HT-29 (cell line): ENCODE results near the gene FNDC10. TPM values are rescaled to one million over a fixed set of nuclear protein-coding genes. Genes with fewer than 3 reads are reported as not detected.
A peak's percentile ranks its signal among the peaks of the same experiment; 100 is the strongest.
"Not testable (repeated sequence)": the region's sequence is repeated elsewhere in the genome, so short reads cannot be mapped to it uniquely, and the experiment has no call there.

Experiments
- DNase-seq: peaks from one replicate; pipeline ENCODE4 v3.0.0-alpha.2; 2015; ENCODE audit warnings: low spot score
- total RNA-seq: library from RNA; depleted of rRNA; stranded (reverse); fragments of >200 nt; shearing (Covaris generic); gene quantifications from 2 replicates; pipeline ENCODE4 v1.2.3, GENCODE V29; 2014

The FNDC10 gene
- total RNA-seq, 1 experiment from 2014 or later, result not detected

DNA sequence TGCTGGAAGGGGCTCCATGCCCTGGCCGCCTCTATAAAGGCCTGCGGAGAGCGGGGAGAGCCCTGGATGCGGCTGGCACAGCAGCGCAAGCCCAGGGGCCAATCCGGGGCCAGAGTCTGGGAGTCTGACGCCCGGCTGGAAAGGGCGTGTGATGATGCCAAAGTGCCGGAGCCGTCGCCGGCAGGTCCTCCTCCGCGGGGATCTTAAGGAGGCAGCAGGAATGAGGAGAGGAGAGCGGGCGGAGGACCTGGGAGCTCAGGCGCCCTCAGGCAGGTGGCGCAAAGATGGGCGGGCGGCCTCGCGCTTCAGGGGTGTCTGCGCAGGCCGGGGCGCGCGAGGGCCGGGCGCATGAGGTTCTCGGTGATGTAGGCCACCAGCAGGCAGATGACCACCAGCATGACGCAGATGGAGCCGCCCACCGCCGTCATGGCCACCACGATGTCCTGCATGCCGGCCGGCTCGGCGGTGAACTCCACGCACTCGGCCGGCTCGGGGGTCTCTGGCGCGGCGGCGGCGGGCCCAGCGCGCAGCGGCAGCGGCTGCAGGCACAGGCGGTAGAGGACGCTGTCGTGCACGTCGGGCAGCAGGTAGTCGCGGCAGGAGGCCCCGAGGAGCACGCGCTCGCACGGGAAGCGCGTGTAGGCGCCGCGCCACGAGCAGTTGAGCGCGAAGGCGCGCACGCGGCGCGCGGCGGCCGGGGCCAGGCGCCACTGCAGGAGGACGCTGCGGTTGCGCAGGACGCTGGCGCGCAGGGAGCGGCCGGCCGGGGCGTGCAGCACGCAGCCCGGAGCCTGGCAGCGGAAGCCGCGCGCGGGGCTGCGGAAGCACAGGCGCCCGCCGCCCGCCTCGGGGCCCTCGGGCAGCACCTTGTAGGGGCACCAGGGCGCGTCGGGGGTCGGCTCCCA is 653 bp downstream of the FNDC10 start:
- DNase-seq, result no peak

DNA sequence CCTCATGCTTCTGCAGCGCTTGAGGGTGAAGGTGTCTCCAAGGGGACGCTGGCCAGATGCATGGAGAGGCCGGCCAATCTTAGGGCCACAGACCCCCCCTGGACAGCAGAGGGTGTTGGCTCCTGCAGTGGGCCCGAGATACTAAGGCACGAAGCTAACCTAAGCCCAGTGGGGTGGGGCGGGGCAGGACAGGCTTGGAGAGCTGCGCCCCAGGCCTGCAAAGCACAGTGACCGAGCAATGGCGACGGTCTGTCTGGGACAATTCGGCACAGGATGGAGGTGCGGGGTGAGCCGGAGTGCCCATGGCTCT is 1.3 kb downstream of the FNDC10 start:
- DNase-seq, result no peak

DNA sequence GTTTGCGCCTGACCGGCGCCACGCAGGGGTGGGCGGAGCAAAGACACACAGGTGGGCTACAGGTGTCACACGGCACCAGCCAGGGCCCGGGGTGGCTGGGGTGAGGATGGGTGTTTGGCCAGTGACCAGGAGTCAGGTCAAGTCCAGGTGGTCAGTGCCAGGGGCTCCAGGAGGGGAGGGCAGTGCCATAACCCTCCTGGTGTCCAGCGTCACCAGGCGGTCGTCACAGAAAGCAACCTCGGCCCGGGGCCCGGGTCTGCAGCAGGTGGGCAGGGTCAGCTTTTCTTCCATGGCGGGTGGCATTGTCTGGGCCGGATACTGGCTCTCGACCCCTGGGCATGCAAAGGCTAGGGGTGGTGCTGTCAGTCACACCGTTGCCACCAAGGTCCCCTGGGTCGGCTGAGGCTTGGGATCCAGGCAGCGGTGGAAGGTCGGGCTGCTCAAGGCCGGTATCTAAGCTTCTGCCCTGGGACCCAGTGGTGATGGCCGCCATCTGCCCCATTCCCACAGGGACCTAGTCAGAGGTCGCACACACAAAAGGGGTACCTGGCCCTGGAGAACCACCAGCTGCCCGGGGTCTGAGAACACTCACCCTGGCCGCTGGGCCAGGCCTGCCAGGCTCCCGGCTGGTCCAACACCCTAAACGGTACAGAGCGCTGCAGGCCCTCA is 1.8 kb downstream of the FNDC10 start:
- DNase-seq, result no peak

DNA sequence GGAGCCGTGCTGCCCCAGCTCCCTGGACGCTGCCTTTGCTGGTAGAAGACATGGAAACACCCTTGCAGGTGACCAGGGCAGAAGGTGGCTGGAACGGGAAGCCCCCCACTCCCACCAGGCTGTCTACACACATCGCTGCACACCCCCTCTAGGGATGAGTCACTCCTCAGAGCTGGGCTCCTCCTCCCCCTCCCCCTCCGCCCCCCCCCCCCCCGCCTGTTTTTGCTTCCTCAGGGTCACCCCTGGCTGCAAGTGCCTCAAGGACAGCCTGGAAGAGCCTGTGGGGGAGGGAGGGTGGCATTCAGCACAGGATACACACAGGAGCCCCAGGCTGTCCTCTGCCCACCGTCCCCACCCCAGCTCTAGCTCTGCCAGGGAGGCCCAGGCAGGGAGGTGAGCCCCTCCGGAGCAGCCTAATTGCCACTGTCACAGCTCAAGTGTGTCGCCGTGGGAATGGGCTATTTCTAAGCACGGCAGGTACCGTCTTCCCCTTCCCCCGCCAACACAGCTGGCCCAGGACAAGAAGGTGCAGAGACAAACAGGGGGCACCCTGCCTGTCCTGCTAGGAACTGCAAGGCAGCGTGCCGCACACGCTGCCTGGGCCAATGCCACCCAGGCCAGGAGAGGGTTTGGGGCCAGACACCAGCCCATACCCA is 2.5 kb downstream of the FNDC10 start:
- DNase-seq, result peak; percentile 41

DNA sequence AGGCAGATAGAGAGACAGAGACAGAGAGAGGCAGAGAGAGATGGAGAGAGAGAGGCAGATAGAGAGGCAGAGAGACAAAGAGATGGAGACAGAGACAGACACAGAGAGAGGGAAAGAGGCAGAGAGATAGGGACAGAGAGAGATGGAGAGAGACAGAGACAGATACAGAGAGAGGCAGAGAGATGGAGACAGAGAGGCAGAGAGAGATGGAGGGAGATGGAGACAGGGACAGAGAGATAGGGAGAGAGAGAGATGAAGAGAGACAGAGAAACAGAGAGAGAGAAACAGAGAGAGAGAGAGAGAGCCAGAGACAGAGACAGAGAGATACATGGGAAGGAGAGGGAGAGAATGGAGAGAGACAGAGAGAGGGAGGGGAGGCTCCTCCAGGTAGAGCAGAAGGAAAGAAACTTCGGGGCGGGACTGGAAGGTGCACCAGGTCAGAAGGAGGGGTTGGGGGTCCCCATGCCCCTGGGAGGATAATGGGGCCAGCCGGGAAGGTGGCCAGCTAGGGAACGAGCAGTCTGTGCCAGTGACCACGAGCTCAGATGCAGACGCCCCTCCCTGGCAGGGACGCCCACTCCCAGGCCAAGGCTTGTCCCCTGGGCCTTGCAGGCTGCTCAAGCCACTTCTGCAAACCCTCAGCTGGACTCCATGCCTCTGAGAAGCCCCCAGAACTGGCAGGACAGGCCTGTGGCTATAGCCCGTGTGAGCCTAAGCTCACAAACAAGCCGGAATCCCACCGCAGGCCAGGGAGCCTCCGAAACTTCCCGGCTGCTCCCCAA is 3.3 kb downstream of the FNDC10 start:
- no peak for DNase-seq

DNA sequence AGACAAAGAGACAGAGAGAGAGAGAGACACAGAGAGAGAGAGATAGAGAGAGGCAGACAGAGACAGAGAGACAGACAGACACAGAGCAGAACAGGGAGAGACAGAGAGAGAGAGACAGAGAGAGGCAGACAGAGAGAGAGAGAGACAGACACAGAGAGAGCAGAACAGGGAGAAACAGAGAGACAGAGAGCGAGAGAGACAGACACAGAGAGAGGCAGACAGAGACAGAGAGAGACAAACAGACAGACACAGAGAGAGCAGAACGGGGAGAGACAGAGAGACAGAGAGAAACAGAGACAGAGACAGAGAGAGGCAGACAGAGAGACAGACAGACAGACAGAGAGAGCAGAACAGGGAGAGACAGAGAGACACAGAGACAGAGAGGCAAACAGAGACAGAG is 4.6 kb downstream of the FNDC10 start:
- not testable (repeated sequence) for DNase-seq

DNA sequence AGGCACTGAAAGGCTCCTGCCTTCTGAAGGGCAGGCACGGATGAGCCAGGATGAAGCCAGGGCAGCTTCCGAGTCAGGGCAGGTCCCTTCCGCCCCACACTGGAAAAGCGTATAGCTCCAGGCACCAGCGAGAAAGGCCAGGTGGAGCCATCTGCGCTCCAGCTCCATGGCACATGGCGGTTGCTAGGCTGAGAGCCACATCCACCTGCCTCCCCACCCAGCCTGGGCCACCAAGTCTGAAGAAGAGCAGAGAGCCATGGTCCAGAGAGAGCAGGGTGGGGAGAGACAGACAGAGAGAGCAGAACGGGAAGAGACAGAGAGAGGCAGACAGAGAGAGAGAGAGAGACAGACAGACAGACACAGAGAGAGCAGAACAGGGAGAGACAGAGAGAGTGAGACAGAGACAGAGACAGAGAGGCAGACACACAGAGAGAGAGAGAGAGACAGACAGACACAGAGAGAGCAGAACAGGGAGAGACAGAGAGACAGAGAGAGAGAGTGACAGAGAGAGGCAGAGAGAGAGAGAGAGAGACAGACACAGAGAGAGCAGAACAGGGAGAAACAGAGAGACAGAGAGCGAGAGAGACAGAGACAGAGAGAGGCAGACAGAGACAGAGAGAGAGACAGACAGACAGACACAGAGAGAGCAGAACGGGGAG is 5.2 kb downstream of the FNDC10 start:
- peak; percentile 42 for DNase-seq

DNA sequence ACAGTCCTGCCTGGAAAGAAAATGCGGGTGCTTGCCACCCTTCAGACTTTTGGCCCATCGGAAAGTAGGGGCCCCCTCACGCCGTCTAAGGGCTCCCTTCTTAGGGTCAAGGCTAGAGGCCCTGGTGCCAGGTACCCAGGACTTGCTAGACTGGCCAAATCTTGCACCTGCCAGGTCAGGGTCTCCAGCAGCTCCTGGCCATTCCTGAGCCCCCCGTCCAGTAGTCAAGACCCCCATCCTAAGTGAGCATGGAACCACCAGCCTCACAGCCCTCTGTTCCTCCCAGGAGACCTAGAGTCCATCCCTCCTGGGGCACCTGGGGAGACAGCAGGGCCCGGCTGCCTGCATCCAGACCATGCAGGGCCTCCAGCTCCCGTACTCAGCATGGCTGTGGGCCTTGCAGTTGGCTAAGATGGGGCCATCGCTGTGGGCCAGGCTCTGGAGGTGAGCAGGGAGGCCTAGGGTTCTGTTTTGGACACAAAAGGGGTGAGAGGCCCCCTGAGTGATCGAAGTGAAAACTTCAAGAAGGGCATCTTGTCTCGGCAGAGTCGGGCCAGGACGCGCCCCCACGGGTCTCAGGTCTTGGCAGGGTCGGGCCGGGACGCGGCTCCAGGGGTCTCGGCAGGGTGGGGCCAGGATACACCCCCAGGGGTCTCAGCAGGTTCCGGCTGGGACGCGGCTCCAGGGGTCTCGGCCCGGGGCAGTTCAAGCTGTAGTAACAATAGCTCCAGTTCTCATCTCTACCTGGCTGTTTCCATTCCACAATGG is 5.9 kb downstream of the FNDC10 start:
- no peak for DNase-seq

DNA sequence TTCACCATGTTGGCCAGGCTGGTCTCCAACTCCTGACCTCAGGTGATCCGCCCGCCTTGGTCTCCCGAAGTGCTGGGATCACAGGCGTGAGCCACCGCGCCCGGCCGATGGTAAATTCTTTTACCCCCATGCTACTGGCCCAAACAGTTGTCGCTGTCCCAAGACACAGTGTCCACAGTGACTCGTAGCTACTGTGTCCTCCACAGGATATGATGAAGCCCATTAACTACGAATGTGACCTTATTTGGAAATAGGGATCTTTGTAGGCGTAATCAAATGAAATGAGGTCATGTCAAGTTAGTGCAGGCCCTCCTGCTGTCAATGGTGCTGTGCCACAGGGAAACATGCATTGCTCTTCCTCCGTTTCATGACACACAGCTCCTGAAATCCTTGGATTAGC is 8.5 kb downstream of the FNDC10 start:
- DNase-seq, result no peak

DNA sequence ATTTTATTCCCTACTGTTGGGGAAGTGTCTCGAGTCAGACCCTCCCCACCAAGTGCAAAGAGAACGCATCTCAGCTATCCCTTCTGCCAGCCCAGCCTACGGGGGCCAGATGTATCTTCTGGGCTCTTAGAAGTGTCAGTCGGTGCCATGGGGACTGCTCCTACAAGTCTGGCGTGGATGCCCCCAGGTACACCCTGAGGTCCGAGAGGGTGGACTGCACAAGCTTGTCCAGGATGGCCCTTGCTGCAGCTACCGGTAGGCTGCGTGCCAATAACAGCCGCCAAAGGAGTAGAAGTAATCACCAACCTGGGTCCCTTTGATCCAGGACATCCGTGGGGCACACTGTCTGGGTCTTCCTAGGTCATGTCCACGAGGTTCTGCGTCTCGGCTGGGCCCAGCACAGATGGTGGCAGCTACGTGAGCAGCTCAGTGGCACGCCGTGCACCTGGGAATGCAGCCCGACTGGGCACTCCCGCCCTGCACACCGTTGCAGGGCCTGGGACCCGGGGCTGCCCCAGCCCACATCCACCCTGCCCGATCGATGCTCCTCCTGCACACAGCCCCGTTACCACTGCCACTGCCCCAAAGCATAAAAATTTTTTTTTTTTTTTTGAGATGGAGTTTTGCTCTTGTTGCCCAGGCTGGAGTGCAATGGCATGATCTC is 16.5 kb downstream of the FNDC10 start:
- no peak for DNase-seq

DNA sequence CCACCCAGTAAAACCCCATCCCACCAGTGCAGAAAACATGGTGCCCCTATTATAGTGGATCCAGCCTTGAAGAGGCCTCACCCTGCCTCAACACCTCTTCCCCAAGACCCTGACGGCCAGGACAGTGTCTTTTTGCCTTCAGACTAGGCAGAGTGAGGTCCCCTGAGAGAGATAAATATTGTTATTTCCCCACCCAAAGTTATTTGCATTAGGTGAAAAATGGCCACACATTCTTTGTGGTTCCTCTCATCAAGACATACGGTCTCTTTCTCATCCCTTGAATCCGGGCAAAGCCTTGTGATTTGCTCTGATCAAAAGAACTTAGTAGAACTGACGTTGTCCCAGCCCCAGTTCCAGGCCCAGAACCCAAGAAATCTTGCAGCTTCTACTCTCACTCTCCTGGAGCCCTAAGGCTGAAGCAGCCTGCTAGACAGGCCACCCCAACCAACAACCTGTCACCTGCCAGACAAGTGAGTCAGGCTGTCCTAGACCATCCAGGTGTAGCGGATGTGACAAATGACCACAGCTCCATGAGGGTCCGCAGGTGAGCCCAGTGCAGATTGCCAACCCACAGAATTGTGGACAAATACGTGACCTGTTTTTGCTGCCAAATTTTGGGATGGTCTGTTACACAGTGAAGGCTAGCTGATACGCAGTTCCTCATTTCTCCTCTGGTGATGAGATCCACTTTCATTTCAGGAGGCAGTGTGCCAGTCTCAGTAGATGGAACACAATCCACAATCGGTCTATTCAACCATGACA is 17.2 kb downstream of the FNDC10 start:
- no peak for DNase-seq

DNA sequence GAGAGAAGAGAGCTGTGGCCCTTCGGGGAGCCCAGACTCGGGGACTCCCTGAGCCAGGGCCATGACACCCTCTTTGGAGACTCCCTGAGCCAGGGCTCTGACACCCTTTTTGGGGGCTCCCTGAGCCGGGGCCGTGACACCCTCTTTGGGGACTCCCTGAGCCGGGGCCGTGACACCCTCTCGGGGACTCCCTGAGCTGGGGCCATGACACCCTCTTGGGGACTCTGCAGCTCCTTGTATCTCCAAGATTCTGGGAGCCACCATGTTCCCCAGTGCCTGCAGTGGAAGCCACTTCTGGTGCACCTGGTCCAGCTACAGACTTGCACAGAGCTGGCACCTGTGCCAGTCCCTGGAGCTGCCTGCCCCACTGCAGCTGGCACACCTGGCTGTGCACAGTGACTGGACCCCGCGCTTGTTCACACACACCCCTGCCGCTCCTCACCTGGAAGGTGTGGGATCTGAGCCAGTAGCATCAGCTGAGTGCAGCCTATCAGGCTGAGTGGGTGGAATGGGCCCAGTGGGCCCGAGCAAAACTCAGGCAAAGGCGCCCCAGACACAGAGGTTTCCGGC is 21.5 kb downstream of the FNDC10 start:
- no peak for DNase-seq

DNA sequence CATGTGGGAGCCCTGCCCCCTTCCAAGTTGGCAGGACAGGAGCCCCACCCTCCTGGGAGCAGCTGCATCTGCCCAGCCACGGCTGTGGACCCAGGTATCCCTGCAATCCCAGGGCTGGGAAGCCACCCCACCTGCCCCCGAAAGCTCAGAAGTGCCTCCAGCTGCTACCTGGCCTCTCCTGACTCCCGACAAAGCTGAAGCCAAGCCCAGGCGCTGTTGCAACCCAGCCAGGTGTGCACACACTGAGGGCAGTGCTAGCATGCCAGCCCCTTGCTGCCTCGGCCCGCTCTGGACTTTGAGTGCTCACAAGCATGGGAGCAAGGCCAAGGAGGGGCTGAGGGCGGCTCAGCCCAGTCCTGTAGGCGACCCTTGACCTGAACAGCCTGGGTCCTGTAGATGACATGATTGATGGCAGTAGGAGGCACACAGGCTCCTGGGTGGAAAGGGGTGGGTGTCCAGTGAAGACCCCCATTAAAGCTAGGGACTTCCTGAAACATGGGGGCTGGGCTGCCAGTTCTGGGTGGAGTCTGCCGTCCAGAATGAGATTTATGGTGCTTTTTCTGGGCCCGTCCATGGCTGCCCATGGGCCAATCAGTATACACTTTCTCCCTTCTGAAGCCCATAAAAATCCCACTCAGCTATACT is 22.4 kb downstream of the FNDC10 start:
- DNase-seq, result no peak

DNA sequence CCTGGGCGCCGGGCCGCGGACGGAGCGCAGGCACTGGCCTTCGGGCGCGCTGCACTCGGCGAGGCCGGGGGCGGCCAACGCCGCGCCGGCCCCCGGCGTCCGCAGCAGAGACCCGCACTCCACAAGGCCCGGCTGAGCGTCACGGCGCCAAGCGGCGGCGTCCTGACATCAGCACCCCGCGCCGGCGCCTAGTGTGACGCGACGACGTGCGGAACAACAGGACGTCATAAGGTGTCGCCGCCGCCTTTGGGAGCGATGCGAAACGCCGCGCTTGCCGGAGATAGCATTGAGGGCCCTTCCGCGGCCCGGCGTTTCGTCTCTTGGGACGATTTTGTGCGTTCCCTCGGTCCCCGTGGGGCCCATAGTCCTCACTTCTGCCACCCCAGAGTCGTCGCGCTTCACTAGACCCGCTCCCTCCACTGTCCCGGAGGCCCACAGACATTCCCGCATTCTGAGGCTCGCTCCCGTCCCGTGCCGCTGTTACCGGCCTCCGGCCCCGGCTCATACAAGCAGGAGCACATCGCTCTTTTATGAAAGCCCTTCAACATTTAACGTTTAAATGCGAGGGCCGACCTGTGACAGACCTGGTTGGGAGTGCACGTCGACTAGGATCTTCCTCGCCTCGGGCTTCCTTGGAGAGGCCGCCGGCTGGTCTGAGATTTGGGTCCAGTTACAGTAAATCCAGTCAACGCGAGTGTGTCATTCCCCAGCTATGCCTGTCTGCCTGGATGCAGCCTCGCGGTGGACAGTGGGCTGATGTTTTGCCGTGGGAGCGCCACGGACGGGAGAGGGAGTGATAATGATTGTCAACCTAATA is 25.0 kb downstream of the FNDC10 start, which contains the start of gene SSU72:
SSU72 (minus strand) TSS at position 143 of the 817 bp plus-strand sequence. CDS start 306 bp downstream, outside the sequence.
- peak; percentile 94 for DNase-seq

DNA sequence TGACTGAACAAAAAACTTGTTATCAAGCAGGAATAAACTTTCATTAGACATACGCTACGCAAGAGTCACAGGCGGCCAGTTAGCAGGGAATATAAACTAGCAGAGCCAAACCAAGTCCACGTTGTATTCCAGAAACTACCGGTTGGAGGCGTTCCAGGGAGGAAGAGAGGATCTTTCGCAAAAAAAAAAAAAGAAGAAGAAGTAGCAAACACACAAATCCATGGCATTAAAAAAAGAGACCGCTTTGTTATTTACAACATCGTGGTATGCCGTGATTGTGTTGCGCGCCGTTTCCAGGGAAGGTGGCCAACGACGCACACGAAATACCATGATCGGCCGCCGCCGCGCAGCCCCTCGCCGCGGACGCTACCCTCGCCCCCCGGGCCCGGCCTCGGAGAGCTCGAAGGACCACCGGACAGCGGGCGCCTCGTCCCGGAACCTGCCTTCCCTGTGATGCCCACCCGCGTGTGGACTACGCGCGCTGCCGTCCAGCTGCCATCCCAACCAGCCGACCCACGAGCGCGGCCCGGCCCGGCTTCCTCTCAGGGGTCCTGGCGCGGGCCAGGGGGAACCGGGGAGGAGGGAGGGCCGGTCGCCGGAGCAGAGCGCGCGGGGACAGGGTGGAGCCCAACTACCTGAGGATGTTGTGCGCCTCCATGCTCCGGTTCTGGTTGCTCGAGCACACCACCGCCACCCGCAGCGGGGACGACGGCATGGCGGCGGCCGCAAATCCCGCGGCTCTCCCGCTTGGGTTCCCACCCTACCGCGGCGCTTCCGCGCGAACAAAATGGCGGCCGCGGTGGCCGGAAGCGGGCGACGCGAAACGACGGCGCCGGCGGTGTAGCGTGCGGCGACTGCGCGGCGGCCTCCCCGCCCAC is 25.9 kb downstream of the FNDC10 start:
- DNase-seq, result peak; percentile 67

DNA sequence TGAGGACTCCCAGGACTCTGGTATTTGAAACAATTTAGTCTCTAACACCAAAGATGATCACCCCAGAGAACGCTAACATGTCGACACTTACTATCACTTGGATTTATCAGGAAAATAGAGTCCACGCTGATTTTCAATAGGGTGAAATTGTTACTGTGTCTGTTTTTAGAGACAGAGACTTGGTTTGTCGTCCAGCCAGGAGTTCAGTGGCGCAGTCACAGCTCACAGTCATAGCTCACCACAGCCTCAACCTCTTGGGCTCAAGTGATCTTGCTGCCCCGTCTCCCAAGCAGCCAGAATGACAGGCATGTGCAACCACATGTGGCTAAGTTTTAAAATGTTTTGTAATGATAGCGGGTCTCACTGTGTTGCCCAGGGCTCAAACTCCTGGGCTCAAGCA is 30.6 kb downstream of the FNDC10 start:
- no peak for DNase-seq
